IMR-90 (cell line): ENCODE results near the gene FKBP14. TPM values are rescaled to one million over a fixed set of nuclear protein-coding genes. Genes with fewer than 3 reads are reported as not detected.
A peak's percentile ranks its signal among the peaks of the same experiment; 100 is the strongest.

Experiments
- ATAC-seq: fragments of 200-7000 bp; cut with Tn5 transposase; 2 replicates; pipeline ENCODE4 v1.9.1; 2020; ENCODE audit warnings: low read depth, mild to moderate bottlenecking, moderate library complexity
- BruUV-seq: library from RNA; stranded (reverse); fragments of 400-500 nt; replicated peaks from 2 replicates; lab custom pipeline; 2021; lab: Mats Ljungman, UMichigan
- CTCF ChIA-PET: fragments of 300-600 bp; formaldehyde crosslinking; extraction: SDS; loops from one replicate; lab custom pipeline; 2021; ENCODE audit warnings: antibody characterized with exemption; lab: Yijun Ruan, JAX
- POLR2A ChIA-PET: fragments of 300-600 bp; sonication (Branson Sonifier 250); formaldehyde crosslinking; loops from one replicate; lab custom pipeline; 2022; ENCODE audit warnings: antibody characterized with exemption; ENCODE audit not compliant: unreplicated experiment; lab: Charles Lee
- DNase-seq: peaks from one replicate; pipeline ENCODE4 v3.0.0; 2013
- H2AFZ ChIP-seq: replicated peaks from 2 replicates; pipeline ENCODE3; 2013; ENCODE audit warnings: low read length, mild to moderate bottlenecking; ENCODE audit not compliant: poor library complexity
- H2AK5ac ChIP-seq: 2 replicates; pipeline ENCODE4 v1.6.1; 2013; ENCODE audit warnings: low read depth, low read length, inconsistent platforms
- H2AK9ac ChIP-seq: replicated peaks from 2 replicates; pipeline ENCODE3; 2013; ENCODE audit warnings: mild to moderate bottlenecking, low read depth, low read length, moderate library complexity; ENCODE audit not compliant: poor library complexity
- H2BK120ac ChIP-seq: 2 replicates; pipeline ENCODE4 v1.6.1; 2013; ENCODE audit warnings: low read depth, low read length, inconsistent platforms
- H2BK15ac ChIP-seq: 3 replicates; pipeline ENCODE4 v1.6.1; 2013; ENCODE audit warnings: low read depth, low read length, inconsistent platforms
- H2BK20ac ChIP-seq: 2 replicates; pipeline ENCODE4 v1.6.1; 2013; ENCODE audit warnings: low read depth, mild to moderate bottlenecking, inconsistent platforms, low read length, moderate library complexity
- H2BK5ac ChIP-seq: 2 replicates; pipeline ENCODE4 v1.6.1; 2013; ENCODE audit warnings: mild to moderate bottlenecking, low read depth, low read length, inconsistent platforms; ENCODE audit not compliant: poor library complexity, severe bottlenecking
- H3K14ac ChIP-seq: replicated peaks from 2 replicates; pipeline ENCODE4 v1.6.1; 2013; ENCODE audit warnings: low read depth, low read length, inconsistent platforms
- H3K18ac ChIP-seq: 2 replicates; pipeline ENCODE4 v1.6.1; 2013; ENCODE audit warnings: low read depth, low read length, control low read depth
- H3K23ac ChIP-seq: 2 replicates; pipeline ENCODE4 v1.6.1; 2013; ENCODE audit warnings: low read depth, low read length, inconsistent platforms
- H3K27ac ChIP-seq: 2 replicates; pipeline ENCODE4 v1.5.1; 2013; ENCODE audit warnings: mild to moderate bottlenecking, control low read depth, low read length; ENCODE audit not compliant: insufficient read depth
- H3K27me3 ChIP-seq: 2 replicates; pipeline ENCODE4 v1.6.1; 2013; ENCODE audit warnings: low read length; ENCODE audit not compliant: control insufficient read depth, insufficient read depth
- H3K36me3 ChIP-seq: 2 replicates; pipeline ENCODE4 v1.6.1; 2013; ENCODE audit warnings: low read length, mixed read lengths; ENCODE audit not compliant: control insufficient read depth, insufficient read depth
- H3K4ac ChIP-seq: 2 replicates; pipeline ENCODE4 v1.6.1; 2013; ENCODE audit warnings: low read depth, low read length, inconsistent platforms
- H3K4me1 ChIP-seq: 2 replicates; pipeline ENCODE4 v1.6.1; 2013; ENCODE audit warnings: low read length, mixed read lengths; ENCODE audit not compliant: control insufficient read depth, insufficient read depth
- H3K4me2 ChIP-seq: 2 replicates; pipeline ENCODE4 v1.6.1; 2013; ENCODE audit warnings: low read depth, mild to moderate bottlenecking, control low read depth, low read length, moderate library complexity
- H3K4me3 ChIP-seq: 2 replicates; pipeline ENCODE4 v1.5.1; 2013; ENCODE audit warnings: low read depth, mild to moderate bottlenecking, control low read depth, low read length, moderate library complexity; ENCODE audit not compliant: insufficient read depth
- H3K56ac ChIP-seq: 2 replicates; pipeline ENCODE4 v1.6.1; 2013; ENCODE audit warnings: low read length, inconsistent platforms; ENCODE audit not compliant: insufficient read depth; ENCODE audit errors: extremely low read depth
- H3K79me1 ChIP-seq, 2 experiments: 2 replicates each; pipeline ENCODE4 v1.6.1; 2013; ENCODE audit warnings: low read length in 2 of 2, inconsistent platforms in 1 of 2, low read depth in 1 of 2
- H3K9ac ChIP-seq: 2 replicates; pipeline ENCODE4 v1.6.1; 2013; ENCODE audit warnings: low read depth, low read length, control low read depth
- H3K9me1 ChIP-seq: 2 replicates; pipeline ENCODE4 v1.6.1; 2013; ENCODE audit warnings: low read length, inconsistent platforms; ENCODE audit not compliant: insufficient read depth
- H3K9me3 ChIP-seq: 2 replicates; pipeline ENCODE4 v1.6.1; 2013; ENCODE audit warnings: low read length; ENCODE audit not compliant: control insufficient read depth, insufficient read depth
- H4K20me1 ChIP-seq: 2 replicates; pipeline ENCODE4 v1.6.1; 2013; ENCODE audit warnings: low read length, inconsistent platforms; ENCODE audit not compliant: insufficient read depth
- H4K5ac ChIP-seq: 2 replicates; pipeline ENCODE4 v1.6.1; 2013; ENCODE audit warnings: mild to moderate bottlenecking, low read depth, low read length, control low read depth
- H4K8ac ChIP-seq, 2 experiments: 2 replicates each; pipeline ENCODE4 v1.6.1; 2013; ENCODE audit warnings: low read depth in 2 of 2, low read length in 2 of 2, control low read depth in 1 of 2, inconsistent platforms in 1 of 2
- H4K91ac ChIP-seq: 2 replicates; pipeline ENCODE4 v1.6.1; 2013; ENCODE audit warnings: low read depth, low read length, inconsistent platforms; ENCODE audit not compliant: insufficient read depth
- BHLHE40 ChIP-seq: fragments of 150-350 bp; IDR thresholded peaks from 2 replicates; pipeline ENCODE4 v1.6.1; 2016; ENCODE audit warnings: mild to moderate bottlenecking, low read depth, low read length
- CHD1 ChIP-seq: IDR thresholded peaks from 2 replicates; pipeline ENCODE4 v1.6.1; 2012; ENCODE audit warnings: low read depth, low read length, improper control_type of control experiment
- FOS ChIP-seq: fragments of 150-350 bp; IDR thresholded peaks from 2 replicates; pipeline ENCODE4 v1.6.1; 2016; ENCODE audit warnings: low read depth, low read length
- MAFK ChIP-seq: IDR thresholded peaks from 2 replicates; pipeline ENCODE4 v1.6.1; 2012; ENCODE audit warnings: low read depth, low read length, improper control_type of control experiment
- MAZ ChIP-seq: IDR thresholded peaks from 2 replicates; pipeline ENCODE4 v1.6.1; 2012; ENCODE audit warnings: low read depth, mild to moderate bottlenecking, low read length, improper control_type of control experiment, moderate library complexity, borderline replicate concordance
- MXI1 ChIP-seq: IDR thresholded peaks from 2 replicates; pipeline ENCODE4 v1.6.1; 2012; ENCODE audit warnings: low read depth, mild to moderate bottlenecking, low read length, moderate library complexity, borderline replicate concordance
- NFE2L2 ChIP-seq: fragments of 150-350 bp; IDR thresholded peaks from 2 replicates; pipeline ENCODE4 v1.6.1; 2016; ENCODE audit warnings: low read depth, mild to moderate bottlenecking, low read length
- POLR2A ChIP-seq: IDR thresholded peaks from 2 replicates; pipeline ENCODE4 v1.6.1; 2012; ENCODE audit warnings: mild to moderate bottlenecking, low read depth, low read length
- RAD21 ChIP-seq: IDR thresholded peaks from 2 replicates; pipeline ENCODE4 v1.6.1; 2012; ENCODE audit warnings: low read length, improper control_type of control experiment
- SMC3 ChIP-seq: fragments of 150-350 bp; IDR thresholded peaks from 2 replicates; pipeline ENCODE4 v1.6.1; 2016; ENCODE audit warnings: low read depth, mild to moderate bottlenecking, antibody characterized with exemption, low read length, moderate library complexity
- WGBS, 2 experiments: methylation state at CpG; one replicate each; pipeline versions ENCODE4 v1.1.5 to v1.1.7; 2013; ENCODE audit warnings: missing lambda C conversion rate in 2 of 2; ENCODE audit not compliant: insufficient read length in 1 of 2; ENCODE audit errors: extremely low coverage in 2 of 2; 5-methylcytosine and 5-hydroxymethylcytosine counted together
- dilution Hi-C: fragments of 300-500 bp; cut with HindIII; formaldehyde crosslinking; loops from one replicate; pipeline ENCODE4 v1.14.3; 2018; ENCODE audit warnings: low sequenced_read_pairs; ENCODE audit not compliant: unreplicated experiment
- in situ Hi-C: fragments of 300-500 bp; cut with MboI; formaldehyde crosslinking; loops from 3 replicates; pipeline ENCODE4 v1.14.3; 2019; ENCODE audit warnings: low sequenced_read_pairs, inconsistent platforms, mixed read lengths
- intact Hi-C: fragments of 100-400 bp; cut with micrococcal nuclease; formaldehyde crosslinking; loops from 2 replicates; pipeline ENCODE4 v1.10.0; 2022
- polyA plus RNA-seq, 3 experiments: library from polyadenylated mRNA; depleted of rRNA; stranded (reverse); fragments of >200 nt; gene quantifications; 2 replicates each; pipeline ENCODE4 v1.2.3, GENCODE V29; 2012; ENCODE audit warnings: low replicate concordance in 1 of 3
- total RNA-seq: library from RNA; depleted of rRNA; stranded (reverse); fragments of >200 nt; gene quantifications from 2 replicates; pipeline ENCODE4 v1.2.3, GENCODE V29; 2012
- TF ChIP-seq, protein P1 (sequence below): fragments of 150-350 bp; IDR thresholded peaks from 2 replicates; pipeline ENCODE4 v1.6.1; 2017; ENCODE audit warnings: mild to moderate bottlenecking, antibody characterized with exemption, low read length, low read depth
- TF ChIP-seq, protein P2 (sequence below): fragments of 150-350 bp; IDR thresholded peaks from 2 replicates; pipeline ENCODE4 v1.6.1; 2016; ENCODE audit warnings: low read depth, mild to moderate bottlenecking, low read length, moderate library complexity, borderline replicate concordance
- TF ChIP-seq, protein P3 (sequence below): conservative IDR thresholded peaks from 2 replicates; pipeline ENCODE4 v1.5.1; 2012; ENCODE audit warnings: mild to moderate bottlenecking, low read depth, low read length, improper control_type of control experiment

FKBP14 gene
- total and polyA plus RNA-seq, 2 of the 4 experiments (the other 2 are of a cell fraction) = 26.3 to 27.1 TPM

DNA sequence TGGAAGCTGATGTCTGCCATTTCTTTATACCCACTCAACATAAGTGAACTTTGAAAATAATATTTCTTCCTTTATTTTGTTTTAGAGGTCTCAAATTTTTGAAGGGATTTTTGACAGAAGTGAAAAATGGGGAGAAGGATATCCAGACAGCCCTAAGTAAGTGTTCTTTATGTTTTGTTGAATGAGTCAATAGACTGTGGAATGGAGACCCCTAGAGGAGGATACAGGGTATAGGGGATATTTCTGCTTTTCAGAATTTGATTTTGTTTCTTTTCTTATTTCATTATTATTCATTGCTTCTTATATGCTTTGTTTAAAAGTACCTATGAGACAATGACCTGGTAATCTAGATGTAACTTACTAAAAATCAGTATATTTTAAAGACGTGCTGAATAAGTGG lies 36.1 kb upstream of the FKBP14 start:
- no peak overlapping the region for H3K27ac ChIP-seq
- peak; percentile 89 for ATAC-seq
- no peak overlapping the region for H3K4ac ChIP-seq
- H3K23ac ChIP-seq = no peak overlapping the region
- H4K5ac ChIP-seq = no peak overlapping the region
- H3K9me3 ChIP-seq = no peaks in the 10 kb centered on the region
- H3K14ac ChIP-seq = no peak overlapping the region
- peaks cover 10% of the 10 kb centered on the region for H3K36me3 ChIP-seq
- no peak overlapping the region for H4K91ac ChIP-seq
- H3K79me1 ChIP-seq = no peaks in the 10 kb centered on the region
- H3K9ac ChIP-seq = no peak overlapping the region
- ChIA-PET POLR2A (no interaction called here), CTCF (interaction anchor here (0.9 to 2.0 kb wide), 3 partner anchors 12 to 141 kb away, joined by 3 to 7 read pairs (median 4); no protein-coding TSS in a partner anchor)
- H3K18ac ChIP-seq = no peak overlapping the region
- H2BK5ac ChIP-seq = no peak overlapping the region
- intact Hi-C loops = loop anchor here (1.0 to 5.0 kb wide), 7 partner anchors 35 to 425 kb away; partner anchors contain the start of genes FKBP14, PLEKHA8 and SCRN1
- no peak overlapping the region for H2BK15ac ChIP-seq
- no TSS peak for BruUV-seq
- no peak overlapping the region for H2BK20ac ChIP-seq
- no peaks in the 10 kb centered on the region for H4K20me1 ChIP-seq
- H3K4me3 ChIP-seq = no peak overlapping the region
- H2BK120ac ChIP-seq = no peak overlapping the region
- no peaks in the 10 kb centered on the region for H3K27me3 ChIP-seq
- H3K56ac ChIP-seq = no peak overlapping the region
- in situ Hi-C loops = loop anchor here (25.0 kb wide), 1 partner anchor 325 kb away; no protein-coding TSS in a partner anchor
- H2AFZ ChIP-seq = no peak overlapping the region
- dilution Hi-C loops = no loop called here
- H3K4me1 ChIP-seq = no peaks in the 10 kb centered on the region
- DNase-seq = peak; percentile 56
- no peaks in the 10 kb centered on the region; the same call in 1 of the 2 replicates for H3K9me1 ChIP-seq
- H2AK9ac ChIP-seq = no peak overlapping the region
- WGBS, 2 experiments = no CpG with 5 or more reads among the region's 1 CpG
- H3K4me2 ChIP-seq = no peak overlapping the region
- no peak overlapping the region for H2AK5ac ChIP-seq
- TF ChIP-seq, protein P1, sequence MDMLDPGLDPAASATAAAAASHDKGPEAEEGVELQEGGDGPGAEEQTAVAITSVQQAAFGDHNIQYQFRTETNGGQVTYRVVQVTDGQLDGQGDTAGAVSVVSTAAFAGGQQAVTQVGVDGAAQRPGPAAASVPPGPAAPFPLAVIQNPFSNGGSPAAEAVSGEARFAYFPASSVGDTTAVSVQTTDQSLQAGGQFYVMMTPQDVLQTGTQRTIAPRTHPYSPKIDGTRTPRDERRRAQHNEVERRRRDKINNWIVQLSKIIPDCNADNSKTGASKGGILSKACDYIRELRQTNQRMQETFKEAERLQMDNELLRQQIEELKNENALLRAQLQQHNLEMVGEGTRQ = no peak
- TF ChIP-seq MAZ = no peak
- TF ChIP-seq POLR2A = no peak
- peak; percentile 73 for TF ChIP-seq RAD21
- TF ChIP-seq SMC3 = peak; percentile 49; the same call in 1 of the 2 replicates
- TF ChIP-seq, protein P2, sequence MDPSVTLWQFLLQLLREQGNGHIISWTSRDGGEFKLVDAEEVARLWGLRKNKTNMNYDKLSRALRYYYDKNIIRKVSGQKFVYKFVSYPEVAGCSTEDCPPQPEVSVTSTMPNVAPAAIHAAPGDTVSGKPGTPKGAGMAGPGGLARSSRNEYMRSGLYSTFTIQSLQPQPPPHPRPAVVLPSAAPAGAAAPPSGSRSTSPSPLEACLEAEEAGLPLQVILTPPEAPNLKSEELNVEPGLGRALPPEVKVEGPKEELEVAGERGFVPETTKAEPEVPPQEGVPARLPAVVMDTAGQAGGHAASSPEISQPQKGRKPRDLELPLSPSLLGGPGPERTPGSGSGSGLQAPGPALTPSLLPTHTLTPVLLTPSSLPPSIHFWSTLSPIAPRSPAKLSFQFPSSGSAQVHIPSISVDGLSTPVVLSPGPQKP = no peak
- TF ChIP-seq FOS = no peak
- no peak for TF ChIP-seq BHLHE40
- TF ChIP-seq MXI1 = no peak
- TF ChIP-seq NFE2L2 = no peak
- TF ChIP-seq, protein P3, sequence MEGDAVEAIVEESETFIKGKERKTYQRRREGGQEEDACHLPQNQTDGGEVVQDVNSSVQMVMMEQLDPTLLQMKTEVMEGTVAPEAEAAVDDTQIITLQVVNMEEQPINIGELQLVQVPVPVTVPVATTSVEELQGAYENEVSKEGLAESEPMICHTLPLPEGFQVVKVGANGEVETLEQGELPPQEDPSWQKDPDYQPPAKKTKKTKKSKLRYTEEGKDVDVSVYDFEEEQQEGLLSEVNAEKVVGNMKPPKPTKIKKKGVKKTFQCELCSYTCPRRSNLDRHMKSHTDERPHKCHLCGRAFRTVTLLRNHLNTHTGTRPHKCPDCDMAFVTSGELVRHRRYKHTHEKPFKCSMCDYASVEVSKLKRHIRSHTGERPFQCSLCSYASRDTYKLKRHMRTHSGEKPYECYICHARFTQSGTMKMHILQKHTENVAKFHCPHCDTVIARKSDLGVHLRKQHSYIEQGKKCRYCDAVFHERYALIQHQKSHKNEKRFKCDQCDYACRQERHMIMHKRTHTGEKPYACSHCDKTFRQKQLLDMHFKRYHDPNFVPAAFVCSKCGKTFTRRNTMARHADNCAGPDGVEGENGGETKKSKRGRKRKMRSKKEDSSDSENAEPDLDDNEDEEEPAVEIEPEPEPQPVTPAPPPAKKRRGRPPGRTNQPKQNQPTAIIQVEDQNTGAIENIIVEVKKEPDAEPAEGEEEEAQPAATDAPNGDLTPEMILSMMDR = peak; percentile 77
- TF ChIP-seq MAFK = no peak
- TF ChIP-seq CHD1 = no peak
- no peak overlapping the region for H4K8ac ChIP-seq
